ENCODE results near the gene SUB1. TPM values are rescaled to one million over a fixed set of nuclear protein-coding genes. Genes with fewer than 3 reads are reported as not detected.

The SUB1 gene
- polyA plus RNA-seq, 1 donor from 2014 or later, result 1,107 TPM

GRCh38 chr5:32618962-32619361 lies 33.6 kb downstream of the SUB1 start:
- Histone ChIP-seq H3K36me3 (ENCODE audit: insufficient read depth, low read length) (no peaks in the 10 kb centered on the region), H3K9me3 (ENCODE audit: low read length) (no peaks in the 10 kb centered on the region), H2AFZ (ENCODE audit: low read depth, low read length) (no peak overlapping the region), H4K20me1 (ENCODE audit: insufficient read depth) (no peaks in the 10 kb centered on the region), H3K9me2 (ENCODE audit: insufficient read depth, low read length) (no peaks in the 10 kb centered on the region), H3K79me2 (replicated peaks; ENCODE audit: insufficient read depth, low read length) (no peaks in the 10 kb centered on the region), H3K27ac (ENCODE audit: low read length) (no peak overlapping the region), H3K9ac (ENCODE audit: low read length) (no peak overlapping the region), H3K4me3 (ENCODE audit: low read length) (no peak overlapping the region), H3K4me2 (ENCODE audit: low read length) (no peak overlapping the region), H3K27me3 (ENCODE audit: insufficient read depth, low read depth, low read length) (no peaks in the 10 kb centered on the region), H3F3A (ENCODE audit: insufficient read depth, low read length, poor library complexity, severe bottlenecking) (no peaks in the 10 kb centered on the region)
- TF ChIP-seq TAF1 (IDR thresholded peaks at IDR 0.05; ENCODE audit: low read depth) (no peak), MXI1 (conservative IDR thresholded peaks at IDR 0.05; ENCODE audit: poor library complexity, severe bottlenecking) (no peak), POLR2AphosphoS5 (IDR thresholded peaks at IDR 0.05) (no peak), CTCF (IDR thresholded peaks at IDR 0.05; ENCODE audit: poor library complexity, severe bottlenecking) (no peak), EP300 (conservative IDR thresholded peaks at IDR 0.05; ENCODE audit: poor library complexity, severe bottlenecking) (no peak), RAD21 (conservative IDR thresholded peaks at IDR 0.05) (no peak), SMC3 (conservative IDR thresholded peaks at IDR 0.05; ENCODE audit: poor library complexity) (no peak), EZH2 (IDR thresholded peaks at IDR 0.05; ENCODE audit: borderline replicate concordance, insufficient read depth, low read length, poor library complexity, severe bottlenecking) (no peak), REST (IDR thresholded peaks at IDR 0.05; ENCODE audit: borderline replicate concordance) (no peak)

DNA sequence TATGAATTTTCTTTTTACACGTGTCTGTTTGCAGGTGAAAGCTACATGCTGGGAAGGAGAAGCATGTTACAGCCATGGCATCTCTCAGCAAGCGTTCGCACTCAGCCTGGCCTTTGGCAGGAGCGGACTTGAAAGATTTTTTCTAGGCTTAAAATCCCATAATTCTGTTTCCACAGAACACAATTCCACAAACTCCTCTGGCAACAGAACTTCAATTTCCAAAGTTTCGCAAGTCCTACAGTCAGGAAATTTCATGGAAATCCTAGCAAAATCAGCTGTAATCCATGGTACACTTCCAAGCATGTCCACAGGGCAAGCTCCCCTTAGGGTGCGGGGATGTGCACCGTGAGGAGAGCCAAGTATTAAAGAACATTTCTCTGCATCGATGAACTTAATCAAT lies 35.9 kb downstream of the SUB1 start:
- H3K36me3 ChIP-seq (ENCODE audit: insufficient read depth, low read length), result no peaks in the 10 kb centered on the region
- no peak for TF ChIP-seq EP300 (conservative IDR thresholded peaks at IDR 0.05; ENCODE audit: poor library complexity, severe bottlenecking)
- TF ChIP-seq SMC3 (conservative IDR thresholded peaks at IDR 0.05; ENCODE audit: poor library complexity), result no peak
- no peak for TF ChIP-seq EZH2 (IDR thresholded peaks at IDR 0.05; ENCODE audit: borderline replicate concordance, insufficient read depth, low read length, poor library complexity, severe bottlenecking)
- no peak for TF ChIP-seq POLR2AphosphoS5 (IDR thresholded peaks at IDR 0.05)
- no peaks in the 10 kb centered on the region for H3F3A ChIP-seq (ENCODE audit: insufficient read depth, low read length, poor library complexity, severe bottlenecking)
- H3K9ac ChIP-seq (ENCODE audit: low read length), result no peak overlapping the region
- no peak overlapping the region for H2AFZ ChIP-seq (ENCODE audit: low read depth, low read length)
- H3K4me2 ChIP-seq (ENCODE audit: low read length), result no peak overlapping the region
- H4K20me1 ChIP-seq (ENCODE audit: insufficient read depth), result no peaks in the 10 kb centered on the region
- no peak overlapping the region for H3K4me3 ChIP-seq (ENCODE audit: low read length)
- no peaks in the 10 kb centered on the region for H3K27me3 ChIP-seq (ENCODE audit: insufficient read depth, low read depth, low read length)
- no peaks in the 10 kb centered on the region for H3K9me3 ChIP-seq (ENCODE audit: low read length)
- no peaks in the 10 kb centered on the region for H3K79me2 ChIP-seq (replicated peaks; ENCODE audit: insufficient read depth, low read length)
- no peak overlapping the region for H3K27ac ChIP-seq (ENCODE audit: low read length)
- H3K9me2 ChIP-seq (ENCODE audit: insufficient read depth, low read length), result no peaks in the 10 kb centered on the region
